ENCODE measurements around the gene FOXJ3.

DNA sequence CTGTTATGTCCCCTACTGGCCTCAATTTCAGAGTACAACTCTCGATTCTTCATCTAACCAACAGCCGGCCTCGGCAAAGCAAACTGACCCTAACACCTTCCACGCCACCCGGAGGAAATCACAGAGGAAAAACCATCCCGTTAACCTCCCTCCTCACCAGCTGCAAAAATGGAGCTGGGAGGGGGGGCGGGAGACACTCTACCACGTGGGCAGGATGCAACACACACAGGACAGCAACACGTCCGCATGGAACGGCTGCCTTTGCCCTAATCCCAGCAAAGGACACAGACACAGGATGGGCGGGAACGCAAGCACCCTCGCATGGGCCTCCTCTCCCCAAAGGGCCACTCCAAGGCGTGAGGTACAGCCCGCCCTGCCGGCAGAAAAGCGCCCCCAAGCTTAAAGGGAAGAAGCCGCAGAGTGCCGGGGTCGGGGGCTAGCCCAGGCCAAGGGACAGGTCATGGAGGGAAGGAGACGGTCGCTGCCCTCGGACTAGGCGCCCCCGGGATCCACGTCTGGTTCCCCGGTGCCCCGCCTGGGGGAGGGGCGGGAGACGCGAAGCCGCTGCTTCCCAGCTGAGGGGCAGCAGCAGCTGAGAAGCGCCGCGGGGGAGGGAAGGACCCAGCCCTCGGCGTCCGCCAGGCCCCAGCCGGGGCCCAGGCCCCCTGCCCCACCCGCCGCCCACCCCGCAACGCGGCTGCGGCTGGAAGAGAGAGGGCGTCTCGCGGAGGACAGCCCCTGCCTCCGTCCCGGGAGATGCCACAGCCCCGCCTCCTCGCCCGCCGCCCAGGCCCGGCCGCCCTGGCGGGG lies 590 bp downstream of the FOXJ3 start:
- TF ChIP-seq JUND (IDR thresholded peaks at IDR 0.05; ENCODE audit: low read length): no peak
- peak; percentile 43; the same call in 1 of the 2 replicates for TF ChIP-seq POLR2AphosphoS5 (IDR thresholded peaks at IDR 0.05; ENCODE audit: low read depth, low read length)
- no peak for TF ChIP-seq CTCF (IDR thresholded peaks at IDR 0.05; ENCODE audit: control extremely low read depth in 1 of 3, insufficient read depth in 1 of 3, low read depth in 1 of 3, low read length in 3 of 3)
- no peak for TF ChIP-seq EGR1 (IDR thresholded peaks at IDR 0.05; ENCODE audit: borderline replicate concordance, low read depth, low read length)

Measured in H1 (cell line).